C4-2B (cell line): ENCODE data around the gene KLHL26.

Experiments
- CTCF ChIP-seq: fragments of 450-650 bp; conservative IDR thresholded peaks from 2 replicates; pipeline ENCODE4 v1.5.1; 2017; ENCODE audit warnings: mild to moderate bottlenecking
- ZFX ChIP-seq: fragments of 450-650 bp; IDR thresholded peaks from 2 replicates; pipeline ENCODE4 v1.6.1; 2017

GRCh38 chr19:18610556-18611326, 26.1 kb upstream of the KLHL26 start:
- TF ChIP-seq CTCF (no peak), ZFX (no peak)
